Measurements from ENCODE around the gene LHX1. TPM values are rescaled to one million over a fixed set of nuclear protein-coding genes. Genes with fewer than 3 reads are reported as not detected.

LHX1 gene
- total RNA-seq, 1 donor from 2014 or later = 2.7 TPM

DNA sequence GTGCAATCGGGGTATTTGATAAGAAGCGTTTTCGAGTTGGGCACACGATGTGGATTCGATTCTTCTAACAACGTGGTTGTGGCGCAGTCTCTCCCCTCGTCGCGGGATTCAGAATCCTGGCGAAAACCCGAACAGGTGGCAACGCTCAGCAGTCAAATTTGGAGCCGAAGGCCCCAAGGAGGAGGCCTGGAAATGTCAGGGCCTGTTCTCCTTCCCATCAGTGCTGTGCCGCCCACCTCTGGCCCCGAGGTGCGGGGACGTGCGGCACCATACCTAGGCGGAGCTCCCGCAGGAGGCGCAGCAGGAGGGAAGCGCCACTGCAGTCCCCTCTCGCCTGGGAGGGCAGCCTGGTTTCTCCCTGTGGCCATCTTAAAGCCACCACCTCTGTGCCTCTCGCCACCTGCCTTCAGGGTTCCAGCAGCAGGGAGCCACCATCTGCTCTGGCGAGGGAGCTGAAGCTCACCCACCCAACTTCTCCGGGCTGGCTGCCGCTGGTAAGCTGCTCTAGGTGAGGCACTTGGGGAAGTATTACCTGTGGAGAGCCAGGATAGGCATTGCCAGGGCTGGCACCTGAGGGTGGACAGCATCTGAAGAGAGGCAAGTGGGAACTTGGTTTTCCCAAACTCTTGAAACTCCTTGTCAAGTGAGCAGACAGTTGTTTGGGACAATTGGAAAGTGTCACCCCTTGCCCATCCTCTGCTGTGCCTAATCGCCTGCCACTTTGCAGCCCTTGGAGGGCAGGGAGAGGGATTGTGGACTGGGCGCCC lies 8.9 kb downstream of the LHX1 start:
- TF ChIP-seq, protein P1, sequence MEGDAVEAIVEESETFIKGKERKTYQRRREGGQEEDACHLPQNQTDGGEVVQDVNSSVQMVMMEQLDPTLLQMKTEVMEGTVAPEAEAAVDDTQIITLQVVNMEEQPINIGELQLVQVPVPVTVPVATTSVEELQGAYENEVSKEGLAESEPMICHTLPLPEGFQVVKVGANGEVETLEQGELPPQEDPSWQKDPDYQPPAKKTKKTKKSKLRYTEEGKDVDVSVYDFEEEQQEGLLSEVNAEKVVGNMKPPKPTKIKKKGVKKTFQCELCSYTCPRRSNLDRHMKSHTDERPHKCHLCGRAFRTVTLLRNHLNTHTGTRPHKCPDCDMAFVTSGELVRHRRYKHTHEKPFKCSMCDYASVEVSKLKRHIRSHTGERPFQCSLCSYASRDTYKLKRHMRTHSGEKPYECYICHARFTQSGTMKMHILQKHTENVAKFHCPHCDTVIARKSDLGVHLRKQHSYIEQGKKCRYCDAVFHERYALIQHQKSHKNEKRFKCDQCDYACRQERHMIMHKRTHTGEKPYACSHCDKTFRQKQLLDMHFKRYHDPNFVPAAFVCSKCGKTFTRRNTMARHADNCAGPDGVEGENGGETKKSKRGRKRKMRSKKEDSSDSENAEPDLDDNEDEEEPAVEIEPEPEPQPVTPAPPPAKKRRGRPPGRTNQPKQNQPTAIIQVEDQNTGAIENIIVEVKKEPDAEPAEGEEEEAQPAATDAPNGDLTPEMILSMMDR (conservative IDR thresholded peaks at IDR 0.05) = no peak

GRCh38 chr17:36946726-36947091 lies 9.4 kb downstream of the LHX1 start:
- Mint-ChIP-seq H3K4me3 (no peak overlapping the region), H3K36me3 (peaks cover 12% of the 10 kb centered on the region), H3K4me1 (ENCODE audit: unreplicated experiment) (peaks cover 22% of the 10 kb centered on the region), H3K9me3 (no peaks in the 10 kb centered on the region), H3K27me3 (peaks cover 59% of the 10 kb centered on the region), H3K27ac (no peak overlapping the region)
- no peak for DNase-seq (ENCODE audit: extremely low spot score, unreplicated experiment)
- TF ChIP-seq, protein P1 (conservative IDR thresholded peaks at IDR 0.05) = no peak

More for the DNA sequence above, 8.9 kb downstream of the LHX1 start:
- H3K4me3 Mint-ChIP-seq = no peak overlapping the region
- H3K27me3 Mint-ChIP-seq = peaks cover 64% of the 10 kb centered on the region
- no peak overlapping the region for H3K27ac Mint-ChIP-seq
- H3K36me3 Mint-ChIP-seq = peaks cover 12% of the 10 kb centered on the region
- no peak for DNase-seq (ENCODE audit: extremely low spot score, unreplicated experiment)
- no peaks in the 10 kb centered on the region for H3K9me3 Mint-ChIP-seq
- peaks cover 26% of the 10 kb centered on the region for H3K4me1 Mint-ChIP-seq (ENCODE audit: unreplicated experiment)

DNA sequence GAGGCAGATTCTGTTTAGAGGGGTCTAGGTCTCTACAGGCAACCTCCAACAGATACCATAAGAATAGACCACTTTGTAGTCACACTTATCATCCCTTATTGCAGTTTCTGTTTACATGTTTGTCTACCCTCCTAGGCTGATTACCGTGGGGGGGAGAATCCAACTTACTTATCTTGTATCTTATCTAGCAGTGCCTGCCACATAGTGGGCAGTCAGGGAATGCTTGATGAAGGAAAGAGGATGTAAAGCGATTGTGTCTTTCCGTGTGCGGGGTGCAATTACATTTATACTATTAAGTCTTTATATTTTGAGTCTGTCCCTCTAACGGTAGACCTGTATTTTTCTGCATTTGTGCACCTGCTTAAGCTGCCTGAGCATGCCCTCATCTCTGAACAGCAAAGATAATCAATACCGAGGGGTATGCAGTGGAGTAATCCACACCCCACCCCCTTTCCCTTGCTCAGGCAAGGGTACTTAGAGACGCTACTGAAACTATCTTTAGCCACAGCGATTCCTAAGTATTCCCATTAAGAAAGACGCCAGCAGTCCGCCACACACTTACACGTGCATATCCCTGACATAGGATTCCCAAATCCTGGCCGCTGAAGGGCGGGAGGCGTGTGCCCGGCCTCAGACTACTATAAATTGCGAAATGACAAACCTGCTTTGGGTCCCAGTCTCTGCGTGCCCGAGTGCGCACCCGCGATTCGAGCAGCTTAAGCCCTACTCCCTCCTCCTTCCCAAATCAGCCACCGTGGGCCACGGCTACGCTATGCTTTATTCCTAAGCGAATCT lies 10.8 kb downstream of the LHX1 start:
- Mint-ChIP-seq H3K27me3 (peaks cover 55% of the 10 kb centered on the region), H3K36me3 (peaks cover 25% of the 10 kb centered on the region), H3K27ac (peak overlapping the region; percentile 86), H3K4me1 (ENCODE audit: unreplicated experiment) (peaks cover 27% of the 10 kb centered on the region), H3K4me3 (peak overlapping the region; percentile 98), H3K9me3 (no peaks in the 10 kb centered on the region)
- TF ChIP-seq, protein P1 (conservative IDR thresholded peaks at IDR 0.05) = no peak
- DNase-seq (ENCODE audit: extremely low spot score, unreplicated experiment) = no peak

GRCh38 chr17:36948717-36949460 lies 11.6 kb downstream of the LHX1 start, which contains the start of gene AATF:
TSS of gene AATF (plus strand) at chr17:36948954. CDS start at chr17:36949126, 172 bp downstream.
- Mint-ChIP-seq H3K27me3 (peaks cover 48% of the 10 kb centered on the region), H3K36me3 (peaks cover 25% of the 10 kb centered on the region), H3K4me1 (ENCODE audit: unreplicated experiment) (peaks cover 27% of the 10 kb centered on the region), H3K27ac (peak within 1 kb of the TSS; percentile 86), H3K4me3 (peak within 1 kb of the TSS; percentile 98), H3K9me3 (no peaks in the 10 kb centered on the region)
- TF ChIP-seq, protein P1 (conservative IDR thresholded peaks at IDR 0.05) = no peak
- DNase-seq (ENCODE audit: extremely low spot score, unreplicated experiment) = peak; percentile 98

GRCh38 chr17:36949461-36949927 lies 12.2 kb downstream of the LHX1 start:
- DNase-seq (ENCODE audit: extremely low spot score, unreplicated experiment) = no peak
- Mint-ChIP-seq H3K4me1 (ENCODE audit: unreplicated experiment) (peaks cover 27% of the 10 kb centered on the region), H3K36me3 (peaks cover 29% of the 10 kb centered on the region), H3K9me3 (no peaks in the 10 kb centered on the region), H3K27me3 (peaks cover 41% of the 10 kb centered on the region), H3K27ac (peak overlapping the region; percentile 86), H3K4me3 (peak overlapping the region; percentile 98)
- TF ChIP-seq, protein P1 (conservative IDR thresholded peaks at IDR 0.05) = no peak

All from type B pancreatic cell (in vitro differentiated cells).